ENCODE measurements around the gene HSD3B7.

- no peak for TF ChIP-seq POLR2A (IDR thresholded peaks at IDR 0.05; ENCODE audit: control extremely low read depth in 1 of 2, low read depth in 2 of 2, low read length in 2 of 2)
- no peak for TF ChIP-seq CTCF (IDR thresholded peaks at IDR 0.05; ENCODE audit: control extremely low read depth in 1 of 3, insufficient read depth in 1 of 3, low read depth in 1 of 3, low read length in 3 of 3)
These were observed 17.3 kb downstream of the HSD3B7 start for GRCh38 chr16:31002250-31002700.

Measured in H1 (cell line).